IMR-90 (cell line): ENCODE data around the gene ZFTA.

ENCODE experiments used
- BHLHE40 ChIP-seq: fragments of 150-350 bp; IDR thresholded peaks from 2 replicates; pipeline ENCODE4 v1.6.1; 2016; ENCODE audit warnings: mild to moderate bottlenecking, low read depth, low read length
- CEBPB ChIP-seq: IDR thresholded peaks from 2 replicates; pipeline ENCODE4 v1.6.1; 2012; ENCODE audit warnings: low read depth, low read length, improper control_type of control experiment
- FOS ChIP-seq: fragments of 150-350 bp; IDR thresholded peaks from 2 replicates; pipeline ENCODE4 v1.6.1; 2016; ENCODE audit warnings: low read depth, low read length
- MAZ ChIP-seq: IDR thresholded peaks from 2 replicates; pipeline ENCODE4 v1.6.1; 2012; ENCODE audit warnings: low read depth, mild to moderate bottlenecking, low read length, improper control_type of control experiment, moderate library complexity, borderline replicate concordance
- MXI1 ChIP-seq: IDR thresholded peaks from 2 replicates; pipeline ENCODE4 v1.6.1; 2012; ENCODE audit warnings: low read depth, mild to moderate bottlenecking, low read length, moderate library complexity, borderline replicate concordance
- POLR2A ChIP-seq: IDR thresholded peaks from 2 replicates; pipeline ENCODE4 v1.6.1; 2012; ENCODE audit warnings: mild to moderate bottlenecking, low read depth, low read length
- RFX5 ChIP-seq: IDR thresholded peaks from 2 replicates; pipeline ENCODE4 v1.8.0; 2012; ENCODE audit warnings: low read depth, mild to moderate bottlenecking, low read length, moderate library complexity
- SMC3 ChIP-seq: fragments of 150-350 bp; IDR thresholded peaks from 2 replicates; pipeline ENCODE4 v1.6.1; 2016; ENCODE audit warnings: low read depth, mild to moderate bottlenecking, antibody characterized with exemption, low read length, moderate library complexity
- TF ChIP-seq, protein P1 (sequence below): conservative IDR thresholded peaks from 2 replicates; pipeline ENCODE4 v1.5.1; 2012; ENCODE audit warnings: mild to moderate bottlenecking, low read depth, low read length, improper control_type of control experiment
- TF ChIP-seq, protein P2 (sequence below): fragments of 150-350 bp; IDR thresholded peaks from 2 replicates; pipeline ENCODE4 v1.6.1; 2016; ENCODE audit warnings: low read depth, mild to moderate bottlenecking, low read length, moderate library complexity, borderline replicate concordance

DNA sequence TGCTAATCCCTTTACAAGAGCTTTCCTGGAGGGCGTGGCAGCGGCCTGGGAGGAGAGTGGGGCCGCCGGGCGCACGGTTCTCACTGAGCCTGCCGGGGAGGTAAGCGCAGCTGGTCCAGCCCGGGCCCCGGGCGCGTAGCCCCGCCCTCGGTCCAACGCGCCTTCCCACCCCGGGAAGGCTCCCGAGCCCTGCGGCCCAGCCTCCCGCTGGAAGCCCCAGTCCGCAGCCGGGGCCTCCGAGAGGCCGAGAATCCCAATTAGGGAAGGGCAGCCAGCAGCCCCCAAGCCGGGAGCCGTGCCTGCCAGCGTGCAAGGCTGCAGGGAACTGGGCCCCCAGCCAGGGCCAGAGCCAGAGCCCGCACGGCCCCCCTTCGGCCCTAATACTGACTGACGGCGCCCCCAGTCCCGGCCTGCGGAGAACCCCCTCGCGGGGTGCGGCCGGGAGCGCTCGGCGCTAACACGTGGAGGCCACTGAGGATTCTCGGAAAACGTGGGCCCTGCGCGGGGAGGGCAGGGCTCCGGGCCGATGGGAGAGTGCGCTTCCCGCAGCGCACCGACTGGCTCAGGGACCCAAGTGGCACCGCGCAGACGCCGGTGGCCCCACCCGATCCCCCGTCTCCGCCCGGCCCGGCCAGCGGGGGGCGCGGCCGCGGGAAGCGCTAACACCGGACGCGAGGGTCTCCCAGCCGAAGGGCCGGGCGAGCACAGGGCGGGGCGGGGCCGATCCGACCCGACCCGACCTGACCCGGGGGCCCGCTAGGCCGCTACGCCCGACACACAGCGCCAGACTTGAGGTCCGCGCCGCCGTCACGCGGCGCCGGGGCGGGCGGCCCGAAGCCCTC lies 5.7 kb downstream of the ZFTA start:
- no peak for TF ChIP-seq SMC3
- no peak for TF ChIP-seq POLR2A
- no peak for TF ChIP-seq FOS
- TF ChIP-seq, protein P1, sequence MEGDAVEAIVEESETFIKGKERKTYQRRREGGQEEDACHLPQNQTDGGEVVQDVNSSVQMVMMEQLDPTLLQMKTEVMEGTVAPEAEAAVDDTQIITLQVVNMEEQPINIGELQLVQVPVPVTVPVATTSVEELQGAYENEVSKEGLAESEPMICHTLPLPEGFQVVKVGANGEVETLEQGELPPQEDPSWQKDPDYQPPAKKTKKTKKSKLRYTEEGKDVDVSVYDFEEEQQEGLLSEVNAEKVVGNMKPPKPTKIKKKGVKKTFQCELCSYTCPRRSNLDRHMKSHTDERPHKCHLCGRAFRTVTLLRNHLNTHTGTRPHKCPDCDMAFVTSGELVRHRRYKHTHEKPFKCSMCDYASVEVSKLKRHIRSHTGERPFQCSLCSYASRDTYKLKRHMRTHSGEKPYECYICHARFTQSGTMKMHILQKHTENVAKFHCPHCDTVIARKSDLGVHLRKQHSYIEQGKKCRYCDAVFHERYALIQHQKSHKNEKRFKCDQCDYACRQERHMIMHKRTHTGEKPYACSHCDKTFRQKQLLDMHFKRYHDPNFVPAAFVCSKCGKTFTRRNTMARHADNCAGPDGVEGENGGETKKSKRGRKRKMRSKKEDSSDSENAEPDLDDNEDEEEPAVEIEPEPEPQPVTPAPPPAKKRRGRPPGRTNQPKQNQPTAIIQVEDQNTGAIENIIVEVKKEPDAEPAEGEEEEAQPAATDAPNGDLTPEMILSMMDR: no peak
- TF ChIP-seq MAZ: no peak
- no peak for TF ChIP-seq RFX5
- TF ChIP-seq CEBPB: no peak
- TF ChIP-seq, protein P2, sequence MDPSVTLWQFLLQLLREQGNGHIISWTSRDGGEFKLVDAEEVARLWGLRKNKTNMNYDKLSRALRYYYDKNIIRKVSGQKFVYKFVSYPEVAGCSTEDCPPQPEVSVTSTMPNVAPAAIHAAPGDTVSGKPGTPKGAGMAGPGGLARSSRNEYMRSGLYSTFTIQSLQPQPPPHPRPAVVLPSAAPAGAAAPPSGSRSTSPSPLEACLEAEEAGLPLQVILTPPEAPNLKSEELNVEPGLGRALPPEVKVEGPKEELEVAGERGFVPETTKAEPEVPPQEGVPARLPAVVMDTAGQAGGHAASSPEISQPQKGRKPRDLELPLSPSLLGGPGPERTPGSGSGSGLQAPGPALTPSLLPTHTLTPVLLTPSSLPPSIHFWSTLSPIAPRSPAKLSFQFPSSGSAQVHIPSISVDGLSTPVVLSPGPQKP: no peak
- TF ChIP-seq MXI1: no peak
- no peak for TF ChIP-seq BHLHE40
